ENCODE measurements around the gene ANGPTL3. TPM values are rescaled to one million over a fixed set of nuclear protein-coding genes. Genes with fewer than 3 reads are reported as not detected.

Gene ANGPTL3
- total RNA-seq, 2 donors from 2014 or later = not detected

DNA sequence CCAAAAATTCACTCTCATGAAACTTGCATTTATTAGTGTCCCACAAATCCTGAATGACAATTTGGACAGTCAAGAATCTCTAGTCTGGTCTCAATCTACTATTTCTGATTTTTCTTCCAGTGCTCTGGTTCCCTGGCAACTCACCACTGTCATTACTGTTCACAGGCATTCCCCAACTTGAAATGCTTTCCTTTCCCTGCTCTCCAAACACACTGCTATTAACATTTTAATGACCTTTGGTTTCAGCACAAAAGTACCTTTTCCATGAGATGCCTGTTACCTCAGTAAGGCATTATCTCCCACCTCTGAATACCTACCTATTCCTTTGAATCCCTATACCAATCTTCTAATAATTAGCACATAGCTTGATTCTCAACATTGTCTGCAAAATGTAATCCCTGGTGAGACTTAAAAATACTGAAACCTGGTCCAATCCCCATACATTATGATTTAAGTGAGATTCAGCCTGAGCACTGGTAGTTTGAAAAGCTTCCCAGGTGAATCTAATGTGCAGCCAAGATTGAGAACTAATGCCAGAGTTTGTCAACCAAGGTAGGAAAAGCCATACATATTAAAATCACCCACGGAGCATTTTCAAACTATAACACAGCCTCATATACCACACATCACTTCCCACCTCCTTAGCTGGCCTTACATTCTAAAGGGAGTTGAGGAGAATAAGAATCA, 11.7 kb upstream of the ANGPTL3 start:
- no peaks in the 10 kb centered on the region for H3K36me3 ChIP-seq
- TF ChIP-seq, protein P1, sequence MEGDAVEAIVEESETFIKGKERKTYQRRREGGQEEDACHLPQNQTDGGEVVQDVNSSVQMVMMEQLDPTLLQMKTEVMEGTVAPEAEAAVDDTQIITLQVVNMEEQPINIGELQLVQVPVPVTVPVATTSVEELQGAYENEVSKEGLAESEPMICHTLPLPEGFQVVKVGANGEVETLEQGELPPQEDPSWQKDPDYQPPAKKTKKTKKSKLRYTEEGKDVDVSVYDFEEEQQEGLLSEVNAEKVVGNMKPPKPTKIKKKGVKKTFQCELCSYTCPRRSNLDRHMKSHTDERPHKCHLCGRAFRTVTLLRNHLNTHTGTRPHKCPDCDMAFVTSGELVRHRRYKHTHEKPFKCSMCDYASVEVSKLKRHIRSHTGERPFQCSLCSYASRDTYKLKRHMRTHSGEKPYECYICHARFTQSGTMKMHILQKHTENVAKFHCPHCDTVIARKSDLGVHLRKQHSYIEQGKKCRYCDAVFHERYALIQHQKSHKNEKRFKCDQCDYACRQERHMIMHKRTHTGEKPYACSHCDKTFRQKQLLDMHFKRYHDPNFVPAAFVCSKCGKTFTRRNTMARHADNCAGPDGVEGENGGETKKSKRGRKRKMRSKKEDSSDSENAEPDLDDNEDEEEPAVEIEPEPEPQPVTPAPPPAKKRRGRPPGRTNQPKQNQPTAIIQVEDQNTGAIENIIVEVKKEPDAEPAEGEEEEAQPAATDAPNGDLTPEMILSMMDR (IDR thresholded peaks at IDR 0.05) = no peak
- no peak overlapping the region for H3K27ac ChIP-seq
- H3K4me3 ChIP-seq = no peak overlapping the region
- no peaks in the 10 kb centered on the region for H3K9me3 ChIP-seq
- no peaks in the 10 kb centered on the region for H3K4me1 ChIP-seq
- no peaks in the 10 kb centered on the region for H3K27me3 ChIP-seq
- DNase-seq (ENCODE audit: low spot score) = no peak

DNA sequence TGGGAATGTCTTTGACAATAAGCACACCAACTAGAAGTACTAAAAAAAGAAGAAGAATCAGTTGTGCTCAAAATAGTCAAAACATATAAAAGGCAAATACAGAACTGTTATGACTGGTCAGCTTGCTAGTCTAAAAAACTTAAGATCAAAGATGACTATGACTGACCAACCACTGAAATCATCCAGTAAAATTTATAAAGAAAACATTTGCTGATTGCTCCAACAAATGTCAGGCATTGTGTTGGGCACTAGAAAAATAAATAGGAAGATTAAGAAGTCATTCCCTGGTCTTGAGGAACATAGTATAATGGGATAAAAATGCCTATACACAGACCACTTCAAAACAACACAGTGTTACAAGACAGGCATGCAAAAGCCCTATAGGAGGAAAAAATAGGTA, 9.3 kb upstream of the ANGPTL3 start:
- H3K4me1 ChIP-seq = no peaks in the 10 kb centered on the region
- no peaks in the 10 kb centered on the region for H3K36me3 ChIP-seq
- H3K27ac ChIP-seq = no peak overlapping the region
- DNase-seq (ENCODE audit: low spot score) = no peak
- no peak overlapping the region for H3K4me3 ChIP-seq
- H3K9me3 ChIP-seq = no peaks in the 10 kb centered on the region
- no peaks in the 10 kb centered on the region for H3K27me3 ChIP-seq
- TF ChIP-seq, protein P1 (IDR thresholded peaks at IDR 0.05) = no peak

DNA sequence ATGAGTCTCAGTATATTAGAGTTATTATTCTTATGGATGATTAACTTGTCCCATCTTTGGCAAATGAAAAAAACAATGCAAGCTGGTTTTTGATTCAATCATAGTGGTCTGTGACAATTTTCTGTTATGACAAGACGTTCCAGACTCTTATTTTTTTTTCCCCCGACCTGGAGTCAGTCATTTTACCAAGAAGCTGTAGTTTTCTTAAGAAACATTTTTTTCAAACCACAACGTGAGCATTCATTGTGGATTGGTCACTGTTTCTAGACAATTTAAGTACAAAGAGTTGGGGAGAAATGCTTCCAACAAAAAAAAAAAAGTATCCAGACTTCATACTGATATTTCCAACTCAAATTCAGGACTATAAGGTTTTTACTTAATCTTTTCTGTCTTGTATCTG, 8.0 kb upstream of the ANGPTL3 start:
- no peaks in the 10 kb centered on the region for H3K4me1 ChIP-seq
- H3K27me3 ChIP-seq = no peaks in the 10 kb centered on the region
- TF ChIP-seq, protein P1 (IDR thresholded peaks at IDR 0.05) = no peak

DNA sequence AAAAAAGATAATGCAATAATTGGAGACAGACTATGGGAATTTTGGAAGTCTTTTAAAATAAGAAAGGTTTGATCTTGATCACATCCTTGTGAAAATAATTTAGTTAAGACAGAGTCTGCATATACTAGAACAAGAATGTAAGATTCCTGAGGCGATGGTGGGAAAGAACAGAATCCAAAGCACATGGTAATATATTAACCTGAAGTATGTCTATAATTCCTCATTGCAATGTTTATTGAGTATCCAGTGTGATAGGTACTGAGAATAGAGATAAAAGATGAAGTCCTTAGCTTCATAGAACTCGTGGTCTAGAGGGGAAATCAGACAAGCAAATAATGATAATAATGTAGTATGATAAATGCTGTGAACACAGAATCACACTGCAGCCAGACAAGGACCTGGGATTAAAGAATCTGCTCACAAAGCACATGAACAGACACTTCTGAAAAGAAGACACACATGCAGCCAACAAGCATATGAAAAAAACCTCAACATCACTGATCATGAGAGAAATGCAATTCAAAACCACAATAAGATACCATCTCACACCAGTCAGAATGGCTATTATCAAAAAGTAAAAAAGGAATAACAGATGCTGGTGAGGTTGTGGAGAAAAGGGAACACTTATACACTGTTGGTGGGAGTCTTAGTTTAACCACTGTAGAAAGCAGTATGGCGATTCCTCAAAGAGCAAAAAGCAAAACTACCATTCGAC, 6.9 kb upstream of the ANGPTL3 start:
- no peak for DNase-seq (ENCODE audit: low spot score)
- Histone ChIP-seq H3K36me3 (no peaks in the 10 kb centered on the region), H3K4me3 (no peak overlapping the region), H3K27ac (no peak overlapping the region), H3K27me3 (no peaks in the 10 kb centered on the region), H3K9me3 (no peaks in the 10 kb centered on the region), H3K4me1 (no peaks in the 10 kb centered on the region)
- TF ChIP-seq, protein P1 (IDR thresholded peaks at IDR 0.05) = no peak

More for the DNA sequence above, 8.0 kb upstream of the ANGPTL3 start:
- Histone ChIP-seq H3K4me3 (no peak overlapping the region), H3K36me3 (no peaks in the 10 kb centered on the region), H3K27ac (no peak overlapping the region), H3K9me3 (no peaks in the 10 kb centered on the region)
- no peak for DNase-seq (ENCODE audit: low spot score)

DNA sequence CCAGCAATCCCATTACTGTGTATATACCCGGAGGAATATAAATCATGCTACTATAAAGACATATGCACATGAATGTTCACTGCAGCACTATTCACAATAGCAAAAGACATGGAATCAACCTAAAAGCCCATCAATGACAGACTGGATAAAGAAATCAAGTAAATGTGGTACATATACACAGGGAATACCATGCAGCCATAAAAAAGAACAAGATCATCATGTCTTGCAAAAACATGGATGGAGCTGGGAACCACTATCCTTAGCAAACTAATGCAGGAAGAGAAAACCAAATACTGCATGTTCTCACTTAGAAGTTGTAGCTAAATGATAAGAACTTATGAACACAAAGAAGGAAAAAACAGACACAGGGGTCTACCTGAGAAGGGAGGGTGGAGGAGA, 6.4 kb upstream of the ANGPTL3 start:
- H3K4me1 ChIP-seq = no peaks in the 10 kb centered on the region

More for the DNA sequence above, 6.4 kb upstream of the ANGPTL3 start:
- no peak overlapping the region for H3K27ac ChIP-seq
- TF ChIP-seq, protein P1 (IDR thresholded peaks at IDR 0.05) = no peak
- H3K4me3 ChIP-seq = no peak overlapping the region
- DNase-seq (ENCODE audit: low spot score) = no peak
- no peaks in the 10 kb centered on the region for H3K27me3 ChIP-seq
- no peaks in the 10 kb centered on the region for H3K9me3 ChIP-seq
- H3K36me3 ChIP-seq = no peaks in the 10 kb centered on the region
